Endothelial cell of umbilical vein (primary cell): ENCODE measurements around the gene ANKRD18B. TPM values are rescaled to one million over a fixed set of nuclear protein-coding genes. Genes with fewer than 3 reads are reported as not detected.
A peak's percentile ranks its signal among the peaks of the same experiment; 100 is the strongest.
"Not testable (repeated sequence)": the region's sequence is repeated elsewhere in the genome, so short reads cannot be mapped to it uniquely, and the experiment has no call there.

ENCODE experiments used
- BruUV-seq: library from RNA; stranded (reverse); fragments of 400-500 nt; replicated peaks from 2 replicates; lab custom pipeline; 2021; lab: Mats Ljungman, UMichigan
- CTCF ChIA-PET: fragments of 300-600, 350-600 bp; sonication (Branson Sonifier 250); formaldehyde crosslinking; loops from one replicate; lab custom pipeline; 2021; ENCODE audit warnings: antibody characterized with exemption, inconsistent platforms; lab: Charles Lee
- POLR2A ChIA-PET: fragments of 300-600, 350-600 bp; sonication (Branson Sonifier 250); formaldehyde crosslinking; loops from one replicate; lab custom pipeline; 2021; ENCODE audit warnings: antibody characterized with exemption, inconsistent platforms; lab: Charles Lee
- DNase-seq: peaks from one replicate; pipeline ENCODE4 v3.0.0-alpha.2; 2011; ENCODE audit warnings: low read depth, low spot score
- FAIRE-seq: peaks from 2 replicates; lab custom pipeline; 2011; peaks lifted over from hg19 to GRCh38; lab: Jason Lieb, UNC
- H2AFZ ChIP-seq: 2 replicates; pipeline ENCODE4 v1.6.0; 2012; ENCODE audit warnings: low read depth, low read length, control low read depth, inconsistent platforms
- H3K27ac ChIP-seq: 2 replicates; pipeline ENCODE4 v1.5.1; 2011; ENCODE audit warnings: low read depth, mild to moderate bottlenecking, control low read depth, low read length, moderate library complexity; ENCODE audit not compliant: insufficient read depth
- H3K27me3 ChIP-seq, 2 experiments: 2 replicates each; pipeline versions ENCODE4 v1.6.0 to v1.6.1; 2011; ENCODE audit warnings: low read length in 2 of 2, mixed read lengths in 1 of 2; ENCODE audit not compliant: control insufficient read depth in 2 of 2, insufficient read depth in 2 of 2
- H3K36me3 ChIP-seq, 2 experiments: 2 replicates in 1 of 2; 3 replicates in 1 of 2; pipeline ENCODE4 v1.5.1; 2011; ENCODE audit warnings: low read length in 2 of 2, mild to moderate bottlenecking in 1 of 2, moderate library complexity in 1 of 2; ENCODE audit not compliant: control insufficient read depth in 2 of 2, insufficient read depth in 2 of 2; ENCODE audit errors: extremely low read depth in 1 of 2
- H3K4me1 ChIP-seq: 3 replicates; pipeline ENCODE4 v1.5.1; 2011; ENCODE audit warnings: mild to moderate bottlenecking, low read length; ENCODE audit not compliant: control insufficient read depth, insufficient read depth; ENCODE audit errors: extremely low read depth
- H3K4me2 ChIP-seq: 2 replicates; pipeline ENCODE4 v1.6.1; 2011; ENCODE audit warnings: low read length, control low read depth, mixed read lengths; ENCODE audit not compliant: insufficient read depth
- H3K4me3 ChIP-seq, 3 experiments: fragments of 200-600 bp in 1 of 3; sonication (generic), shearing (Covaris generic) in 1 of 3; replicated peaks in 1 of 3; 2 replicates each; pipeline ENCODE4 v1.5.1; 2011 to 2016; ENCODE audit warnings: control low read depth in 3 of 3, low read length in 3 of 3, mild to moderate bottlenecking in 2 of 3, inconsistent platforms in 1 of 3, low read depth in 1 of 3, moderate library complexity in 1 of 3; ENCODE audit not compliant: insufficient read depth in 1 of 3
- H3K79me2 ChIP-seq: 2 replicates; pipeline ENCODE4 v1.6.0; 2012; ENCODE audit warnings: low read length, inconsistent platforms; ENCODE audit not compliant: control insufficient read depth, insufficient read depth
- H3K9ac ChIP-seq: replicated peaks from 2 replicates; pipeline ENCODE3; 2011; ENCODE audit warnings: low read length, control low read depth; ENCODE audit not compliant: insufficient read depth; ENCODE audit errors: extremely low read depth
- H3K9me1 ChIP-seq: replicated peaks from 3 replicates; pipeline ENCODE4 v1.6.0; 2011; ENCODE audit warnings: mild to moderate bottlenecking, low read length; ENCODE audit not compliant: control insufficient read depth, insufficient read depth; ENCODE audit errors: extremely low read depth
- H3K9me3 ChIP-seq: replicated peaks from 2 replicates; pipeline ENCODE4 v1.5.1; 2012; ENCODE audit warnings: low read length, inconsistent platforms; ENCODE audit not compliant: control insufficient read depth, insufficient read depth
- H4K20me1 ChIP-seq: replicated peaks from 2 replicates; pipeline ENCODE3; 2011; ENCODE audit warnings: mild to moderate bottlenecking, low read length; ENCODE audit not compliant: control insufficient read depth, insufficient read depth; ENCODE audit errors: extremely low read depth
- dilution Hi-C: fragments of 300-500 bp; cut with MboI; formaldehyde crosslinking; loops from one replicate; pipeline ENCODE4 v1.15.0; 2019; ENCODE audit warnings: low sequenced_read_pairs; ENCODE audit not compliant: extremely low pct_ligation_motif_present
- intact Hi-C: fragments of 100-400 bp; cut with micrococcal nuclease; formaldehyde crosslinking; loops from one replicate; pipeline ENCODE4 v1.10.0; 2022
- polyA plus RNA-seq, 4 experiments: library from polyadenylated mRNA; depleted of rRNA in 3 of 4; stranded (reverse) in 3 of 4; unstranded in 1 of 4; fragments of >200 nt; gene quantifications; 2 replicates each; pipeline versions ENCODE4 v1.2.1 to v1.2.3, GENCODE V29; 2011 to 2012; ENCODE audit warnings: missing spikeins in 1 of 4
- total RNA-seq: library from RNA; stranded (reverse); gene quantifications from 2 replicates; pipeline ENCODE4 v1.2.3, GENCODE V29; 2021
- TF ChIP-seq, protein P1 (sequence below), 2 donors: IDR thresholded peaks; 1 replicate in 1 of 2; 2 replicates in 1 of 2; pipeline ENCODE4 v1.5.1; 2011; ENCODE audit warnings: low read length in 2 of 2, mild to moderate bottlenecking in 2 of 2, moderate library complexity in 2 of 2, control low read depth in 1 of 2, inconsistent platforms in 1 of 2, low read depth in 1 of 2; ENCODE audit not compliant: insufficient read depth in 1 of 2; ENCODE audit errors: extremely low read depth in 1 of 2

Gene ANKRD18B
- total and polyA plus RNA-seq, 2 donors (not counting 3 experiments of a cell fraction or from before 2014, with no cell fraction given), result 1.4 to 10.9 TPM

DNA sequence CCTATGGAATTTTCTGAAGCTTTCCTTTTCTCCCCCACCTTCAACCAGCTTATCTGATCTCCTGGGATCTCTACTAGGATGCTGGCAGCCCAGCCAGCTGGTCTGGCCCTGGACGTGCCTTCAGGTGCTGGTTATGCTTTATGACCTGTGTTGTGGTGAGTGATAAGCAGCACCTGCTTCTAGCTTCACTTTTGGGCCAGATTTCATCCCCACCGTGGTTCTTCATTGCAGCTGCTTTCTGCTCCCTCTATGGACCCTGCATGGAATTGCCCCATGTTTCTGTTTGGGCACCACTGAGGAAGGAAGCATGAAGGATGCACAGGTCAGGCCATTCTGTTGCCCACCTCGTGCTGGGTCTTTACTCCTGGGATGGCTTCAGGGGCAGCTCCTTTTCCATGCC, 80.2 kb downstream of the ANKRD18B start:
- H3K4me2 ChIP-seq, H3K4me1 ChIP-seq, POLR2A ChIA-PET, BruUV-seq, FAIRE-seq, H3K79me2 ChIP-seq, H4K20me1 ChIP-seq, H3K4me3 ChIP-seq, H3K36me3 ChIP-seq, H2AFZ ChIP-seq, H3K27ac ChIP-seq, H3K9me3 ChIP-seq, H3K9me1 ChIP-seq, intact Hi-C loops, DNase-seq, H3K9ac ChIP-seq, dilution Hi-C loops, H3K27me3 ChIP-seq: not testable (repeated sequence)
- CTCF ChIA-PET, result interaction anchor here (0.6 to 2.1 kb wide), 10 partner anchors 17 to 230 kb away, joined by 3 to 12 read pairs (median 4); partner anchors contain the start of gene ANKRD18B
- TF ChIP-seq, protein P1, sequence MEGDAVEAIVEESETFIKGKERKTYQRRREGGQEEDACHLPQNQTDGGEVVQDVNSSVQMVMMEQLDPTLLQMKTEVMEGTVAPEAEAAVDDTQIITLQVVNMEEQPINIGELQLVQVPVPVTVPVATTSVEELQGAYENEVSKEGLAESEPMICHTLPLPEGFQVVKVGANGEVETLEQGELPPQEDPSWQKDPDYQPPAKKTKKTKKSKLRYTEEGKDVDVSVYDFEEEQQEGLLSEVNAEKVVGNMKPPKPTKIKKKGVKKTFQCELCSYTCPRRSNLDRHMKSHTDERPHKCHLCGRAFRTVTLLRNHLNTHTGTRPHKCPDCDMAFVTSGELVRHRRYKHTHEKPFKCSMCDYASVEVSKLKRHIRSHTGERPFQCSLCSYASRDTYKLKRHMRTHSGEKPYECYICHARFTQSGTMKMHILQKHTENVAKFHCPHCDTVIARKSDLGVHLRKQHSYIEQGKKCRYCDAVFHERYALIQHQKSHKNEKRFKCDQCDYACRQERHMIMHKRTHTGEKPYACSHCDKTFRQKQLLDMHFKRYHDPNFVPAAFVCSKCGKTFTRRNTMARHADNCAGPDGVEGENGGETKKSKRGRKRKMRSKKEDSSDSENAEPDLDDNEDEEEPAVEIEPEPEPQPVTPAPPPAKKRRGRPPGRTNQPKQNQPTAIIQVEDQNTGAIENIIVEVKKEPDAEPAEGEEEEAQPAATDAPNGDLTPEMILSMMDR (IDR thresholded peaks at IDR 0.05; ENCODE audit: extremely low read depth in 1 of 2, insufficient read depth in 1 of 2, low read depth in 1 of 2, low read length in 2 of 2), result peak; percentile 7 to 35

DNA sequence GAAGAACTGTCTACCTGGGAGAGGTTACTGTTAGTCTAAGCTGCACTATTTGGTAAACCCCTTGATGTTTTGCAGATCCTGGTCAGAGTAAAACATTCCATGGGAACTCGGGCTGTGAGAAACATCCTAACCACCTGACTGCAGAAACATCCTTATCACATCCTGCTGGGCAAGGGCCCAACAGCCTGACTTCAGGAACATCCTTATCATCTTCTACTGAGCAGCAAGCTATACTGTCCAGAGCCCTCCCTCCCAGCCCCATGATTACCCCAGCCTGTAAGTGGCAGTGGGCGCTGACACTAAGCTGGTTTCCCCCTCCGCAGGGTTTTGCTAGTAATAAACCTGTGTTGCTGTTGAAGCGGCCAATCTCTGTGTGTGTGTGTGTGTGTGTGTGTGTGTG, 80.9 kb downstream of the ANKRD18B start:
- H3K9me1 ChIP-seq, DNase-seq, H2AFZ ChIP-seq, H3K4me2 ChIP-seq, POLR2A ChIA-PET, H3K36me3 ChIP-seq, H3K27me3 ChIP-seq, dilution Hi-C loops, H3K79me2 ChIP-seq, H3K27ac ChIP-seq, H3K4me1 ChIP-seq, BruUV-seq, FAIRE-seq, H3K9ac ChIP-seq, H3K9me3 ChIP-seq, intact Hi-C loops, H3K4me3 ChIP-seq, H4K20me1 ChIP-seq: not testable (repeated sequence)
- CTCF ChIA-PET, result interaction anchor here (1.2 to 2.1 kb wide), 7 partner anchors 17 to 230 kb away, joined by 3 to 12 read pairs (median 6); partner anchors contain the start of gene ANKRD18B
